H1 (cell line): Measurements from ENCODE around the gene CSTF3.
"Not testable (repeated sequence)": the region's sequence is repeated elsewhere in the genome, so short reads cannot be mapped to it uniquely, and the experiment has no call there.

Source experiments
- CBX8 ChIP-seq: fragments of 300-800, 300-1000 bp; sonication (generic); IDR thresholded peaks from 2 replicates; pipeline ENCODE4 v1.7.1; 2016; ENCODE audit warnings: low read depth, low read length, borderline replicate concordance
- CTCF ChIP-seq, 3 experiments: IDR thresholded peaks; 1 replicate in 2 of 3; 2 replicates in 1 of 3; pipeline versions ENCODE4 v1.5.1 to v1.6.1; 2011; ENCODE audit warnings: low read length in 3 of 3, mild to moderate bottlenecking in 3 of 3, inconsistent platforms in 2 of 3, low read depth in 1 of 3, moderate library complexity in 1 of 3; ENCODE audit not compliant: insufficient read depth in 1 of 3; ENCODE audit errors: control extremely low read depth in 1 of 3
- EZH2 ChIP-seq: fragments of 200-600 bp; sonication (generic); IDR thresholded peaks from 2 replicates; pipeline ENCODE4 v1.7.1; 2012; ENCODE audit warnings: low read depth, mild to moderate bottlenecking, moderate library complexity, low read length, inconsistent platforms; ENCODE audit not compliant: severe bottlenecking
- POLR2A ChIP-seq, 2 experiments: IDR thresholded peaks; 1 replicate in 1 of 2; 2 replicates in 1 of 2; pipeline ENCODE4 v1.6.1; 2011; ENCODE audit warnings: low read depth in 2 of 2, low read length in 2 of 2, mild to moderate bottlenecking in 2 of 2; ENCODE audit errors: control extremely low read depth in 1 of 2
- POLR2AphosphoS5 ChIP-seq: IDR thresholded peaks from 2 replicates; pipeline ENCODE4 v1.6.1; 2011; ENCODE audit warnings: low read depth, low read length
- RBBP5 ChIP-seq: IDR thresholded peaks from 2 replicates; pipeline ENCODE4 v1.7.1; 2012; ENCODE audit warnings: low read depth, mild to moderate bottlenecking, inconsistent platforms, low read length, moderate library complexity, borderline replicate concordance
- SP2 ChIP-seq: IDR thresholded peaks from 2 replicates; pipeline ENCODE4 v1.6.1; 2012; ENCODE audit warnings: mild to moderate bottlenecking, low read length, inconsistent platforms
- SRF ChIP-seq: IDR thresholded peaks from 2 replicates; pipeline ENCODE4 v1.6.1; 2011; ENCODE audit warnings: mild to moderate bottlenecking, low read depth, low read length, moderate library complexity
- TAF1 ChIP-seq: IDR thresholded peaks from 2 replicates; pipeline ENCODE4 v1.6.1; 2011; ENCODE audit warnings: mild to moderate bottlenecking, low read depth, low read length
- TF ChIP-seq, protein P1 (sequence below): IDR thresholded peaks from 2 replicates; pipeline ENCODE4 v1.6.1; 2012; ENCODE audit warnings: low read length, inconsistent platforms

DNA sequence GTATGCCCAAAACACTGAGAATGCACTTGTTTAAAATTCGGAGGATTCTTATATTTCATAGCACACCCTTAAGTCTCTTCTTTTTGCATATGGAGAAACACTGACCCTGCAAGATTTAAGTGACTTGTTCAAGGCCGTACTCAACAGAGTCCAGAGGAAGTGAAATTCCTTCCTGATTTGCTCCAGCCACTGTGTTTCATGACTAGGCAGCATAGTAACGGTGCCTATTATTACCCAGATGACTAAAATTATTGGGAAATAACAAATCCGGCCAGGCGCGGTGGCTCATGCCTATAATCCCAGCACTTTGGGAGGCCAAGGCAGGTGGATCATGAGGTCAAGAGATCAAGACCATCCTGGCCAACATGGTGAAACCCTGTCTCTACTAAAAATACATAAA, 112.6 kb downstream of the CSTF3 start:
- not testable (repeated sequence) for TF ChIP-seq SRF; SP2; CTCF (IDR thresholded peaks at IDR 0.05; ENCODE audit: control extremely low read depth in 1 of 3, insufficient read depth in 1 of 3, low read depth in 1 of 3, low read length in 3 of 3); POLR2A (IDR thresholded peaks at IDR 0.05; ENCODE audit: control extremely low read depth in 1 of 2, low read depth in 2 of 2, low read length in 2 of 2); POLR2AphosphoS5; RBBP5; EZH2; CBX8; TAF1
- TF ChIP-seq, protein P1, sequence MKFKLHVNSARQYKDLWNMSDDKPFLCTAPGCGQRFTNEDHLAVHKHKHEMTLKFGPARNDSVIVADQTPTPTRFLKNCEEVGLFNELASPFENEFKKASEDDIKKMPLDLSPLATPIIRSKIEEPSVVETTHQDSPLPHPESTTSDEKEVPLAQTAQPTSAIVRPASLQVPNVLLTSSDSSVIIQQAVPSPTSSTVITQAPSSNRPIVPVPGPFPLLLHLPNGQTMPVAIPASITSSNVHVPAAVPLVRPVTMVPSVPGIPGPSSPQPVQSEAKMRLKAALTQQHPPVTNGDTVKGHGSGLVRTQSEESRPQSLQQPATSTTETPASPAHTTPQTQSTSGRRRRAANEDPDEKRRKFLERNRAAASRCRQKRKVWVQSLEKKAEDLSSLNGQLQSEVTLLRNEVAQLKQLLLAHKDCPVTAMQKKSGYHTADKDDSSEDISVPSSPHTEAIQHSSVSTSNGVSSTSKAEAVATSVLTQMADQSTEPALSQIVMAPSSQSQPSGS: not testable (repeated sequence)
